22Rv1 (cell line): Measurements from ENCODE around the gene GHRL.

Experiments
- H3K27ac ChIP-seq: fragments of 450-650 bp; 2 replicates; pipeline ENCODE4 v1.5.1; 2017
- CTCF ChIP-seq: fragments of 450-650 bp; IDR thresholded peaks from 2 replicates; pipeline ENCODE4 v1.5.1; 2017; ENCODE audit warnings: mild to moderate bottlenecking
- ZFX ChIP-seq: fragments of 450-650 bp; IDR thresholded peaks from 2 replicates; pipeline ENCODE4 v1.6.1; 2017; ENCODE audit warnings: antibody characterized with exemption, borderline replicate concordance

Gene GHRL

GRCh38 chr3:10284496-10284895 lies 8.3 kb downstream of the GHRL start:
- no peak overlapping the region for H3K27ac ChIP-seq
- TF ChIP-seq ZFX (no peak), CTCF (no peak)

- H3K27ac ChIP-seq = no peak overlapping the region
- TF ChIP-seq CTCF (no peak), ZFX (no peak)
Measured at GRCh38 chr3:10283638-10284037, 9.1 kb downstream of the GHRL start.

GRCh38 chr3:10281951-10282350 lies 10.8 kb downstream of the GHRL start:
- no peak overlapping the region for H3K27ac ChIP-seq
- no peak for TF ChIP-seq ZFX
- no peak for TF ChIP-seq CTCF

GRCh38 chr3:10280571-10280970 lies 12.2 kb downstream of the GHRL start:
- H3K27ac ChIP-seq = no peak overlapping the region
- no peak for TF ChIP-seq ZFX
- TF ChIP-seq CTCF = no peak

- TF ChIP-seq CTCF (0 out of 2 replicates have a peak, but pooled peaks have one; percentile 11), ZFX (no peak)
- no peak overlapping the region for H3K27ac ChIP-seq
Measured at GRCh38 chr3:10280177-10280529, 12.6 kb downstream of the GHRL start.

- TF ChIP-seq CTCF (no peak), ZFX (no peak)
- H3K27ac ChIP-seq = no peak overlapping the region
Measured at GRCh38 chr3:10279384-10280176, 13.2 kb downstream of the GHRL start.

- no peak overlapping the region for H3K27ac ChIP-seq
- TF ChIP-seq CTCF (no peak), ZFX (no peak)
Measured at GRCh38 chr3:10278501-10278900, 14.2 kb downstream of the GHRL start.
